Measurements from ENCODE around the gene SLC45A2.

The SLC45A2 gene

GRCh38 chr5:33992864-33993263 is 8.4 kb upstream of the SLC45A2 start:
- Histone ChIP-seq H3K27me3 (ENCODE audit: insufficient read depth, low read length, poor library complexity) (no peaks in the 10 kb centered on the region), H3K4me3 (ENCODE audit: low read depth in 1 of 2, low read length in 2 of 2) (no peak overlapping the region), H3K9ac (ENCODE audit: low read depth, low read length) (no peak overlapping the region), H3K36me3 (ENCODE audit: insufficient read depth, low read length) (peaks cover 29% of the 10 kb centered on the region), H3K27ac (ENCODE audit: low read length) (no peak overlapping the region), H3K4me2 (ENCODE audit: insufficient read depth, low read length) (no peak overlapping the region), H2AFZ (ENCODE audit: low read depth, low read length) (no peak overlapping the region), H4K20me1 (ENCODE audit: insufficient read depth, low read length) (no peaks in the 10 kb centered on the region), H3K9me3 (ENCODE audit: insufficient read depth, low read length, severe bottlenecking) (no peaks in the 10 kb centered on the region), H3K4me1 (ENCODE audit: insufficient read depth, low read length) (no peaks in the 10 kb centered on the region; the same call in 1 of the 2 replicates), H3K79me2 (ENCODE audit: insufficient read depth, low read length) (no peaks in the 10 kb centered on the region)
- TF ChIP-seq EZH2 (IDR thresholded peaks at IDR 0.05; ENCODE audit: borderline replicate concordance, low read depth, low read length, severe bottlenecking) = no peak
- no peak for TF ChIP-seq CTCF (IDR thresholded peaks at IDR 0.05; ENCODE audit: borderline replicate concordance, extremely low read depth, low read length, poor library complexity, severe bottlenecking)
- no peak for DNase-seq
- no peak for ATAC-seq (ENCODE audit: insufficient read depth, low read depth)

GRCh38 chr5:33985447-33985846 is 954 bp upstream of the SLC45A2 start:
- TF ChIP-seq CTCF (IDR thresholded peaks at IDR 0.05; ENCODE audit: borderline replicate concordance, extremely low read depth, low read length, poor library complexity, severe bottlenecking) (no peak), EZH2 (IDR thresholded peaks at IDR 0.05; ENCODE audit: borderline replicate concordance, low read depth, low read length, severe bottlenecking) (no peak)
- Histone ChIP-seq H3K4me1 (ENCODE audit: insufficient read depth, low read length) (no peaks in the 10 kb centered on the region), H3K27ac (ENCODE audit: low read length) (no peak overlapping the region), H3K36me3 (ENCODE audit: insufficient read depth, low read length) (peaks cover 23% of the 10 kb centered on the region), H3K4me3 (ENCODE audit: low read depth in 1 of 2, low read length in 2 of 2) (no peak overlapping the region), H3K79me2 (ENCODE audit: insufficient read depth, low read length) (no peaks in the 10 kb centered on the region), H4K20me1 (ENCODE audit: insufficient read depth, low read length) (no peaks in the 10 kb centered on the region), H3K4me2 (ENCODE audit: insufficient read depth, low read length) (no peak overlapping the region), H3K9ac (ENCODE audit: low read depth, low read length) (no peak overlapping the region), H2AFZ (ENCODE audit: low read depth, low read length) (no peak overlapping the region), H3K27me3 (ENCODE audit: insufficient read depth, low read length, poor library complexity) (no peaks in the 10 kb centered on the region), H3K9me3 (ENCODE audit: insufficient read depth, low read length, severe bottlenecking) (peaks cover 8% of the 10 kb centered on the region)
- DNase-seq = no peak
- ATAC-seq (ENCODE audit: insufficient read depth, low read depth) = no peak

GRCh38 chr5:33984178-33984577 is 315 bp downstream of the SLC45A2 start:
- H3K79me2 ChIP-seq (ENCODE audit: insufficient read depth, low read length) = no peaks in the 10 kb centered on the region
- H3K4me3 ChIP-seq (ENCODE audit: low read depth in 1 of 2, low read length in 2 of 2) = no peak overlapping the region
- H3K27ac ChIP-seq (ENCODE audit: low read length) = no peak overlapping the region
- no peak overlapping the region for H2AFZ ChIP-seq (ENCODE audit: low read depth, low read length)
- no peaks in the 10 kb centered on the region for H4K20me1 ChIP-seq (ENCODE audit: insufficient read depth, low read length)
- H3K36me3 ChIP-seq (ENCODE audit: insufficient read depth, low read length) = peaks cover 19% of the 10 kb centered on the region
- ATAC-seq (ENCODE audit: insufficient read depth, low read depth) (no peak), DNase-seq (no peak)
- no peak for TF ChIP-seq CTCF (IDR thresholded peaks at IDR 0.05; ENCODE audit: borderline replicate concordance, extremely low read depth, low read length, poor library complexity, severe bottlenecking)
- no peak for TF ChIP-seq EZH2 (IDR thresholded peaks at IDR 0.05; ENCODE audit: borderline replicate concordance, low read depth, low read length, severe bottlenecking)
- H3K4me1 ChIP-seq (ENCODE audit: insufficient read depth, low read length) = no peaks in the 10 kb centered on the region
- H3K9ac ChIP-seq (ENCODE audit: low read depth, low read length) = no peak overlapping the region
- H3K27me3 ChIP-seq (ENCODE audit: insufficient read depth, low read length, poor library complexity) = no peaks in the 10 kb centered on the region
- peaks cover 8% of the 10 kb centered on the region for H3K9me3 ChIP-seq (ENCODE audit: insufficient read depth, low read length, severe bottlenecking)
- H3K4me2 ChIP-seq (ENCODE audit: insufficient read depth, low read length) = no peak overlapping the region

Data from DND-41 (cell line).